ENCODE results near the gene SUDS3.

The SUDS3 gene

GRCh38 chr12:118456741-118457140 is 80.4 kb downstream of the SUDS3 start:
- DNase-seq, result no peak

- DNase-seq, result no peak
Observed at GRCh38 chr12:118459110-118459509, 82.8 kb downstream of the SUDS3 start.

DNA sequence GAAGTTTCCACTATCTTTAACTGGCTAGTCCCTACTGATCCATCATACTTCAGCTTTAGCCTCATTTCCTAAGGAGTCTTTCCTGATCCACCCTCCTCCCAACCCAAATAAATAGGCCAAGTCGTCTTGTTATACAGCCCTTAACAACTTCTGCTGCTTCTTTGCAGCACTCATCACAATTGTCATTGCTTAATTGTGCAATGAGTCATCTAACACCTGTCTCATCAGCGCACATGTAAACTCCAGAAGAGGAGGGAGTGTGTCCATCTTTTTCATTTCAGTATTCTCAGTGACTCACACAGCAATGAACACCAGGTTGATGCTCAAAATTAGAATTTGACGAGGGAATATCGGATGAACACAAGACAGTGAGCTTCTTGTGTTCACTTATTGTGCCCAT is 87.3 kb downstream of the SUDS3 start:
- no peak for DNase-seq

DNA sequence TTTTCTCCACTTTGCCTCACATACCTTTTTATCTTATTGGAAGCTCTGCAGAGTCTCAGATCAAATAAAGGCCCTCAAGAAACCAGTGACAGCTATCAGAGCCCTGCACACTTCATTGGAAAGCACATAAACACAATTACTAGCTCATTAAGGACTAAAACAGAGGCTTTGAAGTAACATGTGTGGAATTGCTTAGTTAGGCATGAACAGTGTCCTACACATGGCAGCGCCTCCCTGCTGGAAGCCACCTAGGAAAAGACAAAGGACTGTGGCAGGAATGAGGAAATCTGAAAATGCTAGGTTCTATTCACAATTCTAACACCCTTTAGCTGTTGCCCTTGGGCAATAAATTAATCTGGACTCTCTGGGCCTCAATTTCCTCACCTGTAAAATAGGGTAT is 89.4 kb downstream of the SUDS3 start:
- DNase-seq, result no peak
